ENCODE data around the gene DUSP12. TPM values are rescaled to one million over a fixed set of nuclear protein-coding genes. Genes with fewer than 3 reads are reported as not detected.

Gene DUSP12
- total and polyA plus RNA-seq, 9 of the 15 experiments (the other 6 are each of a cell fraction or from before 2014, with no cell fraction given) = 10.4 to 81.4 (median 43.6) TPM

- TF ChIP-seq KDM5B (IDR thresholded peaks at IDR 0.05; ENCODE audit: insufficient replicate concordance, low read depth, low read length) = peak; percentile 66
- TF ChIP-seq CEBPB (tag; IDR thresholded peaks at IDR 0.05) = no peak
- no peak for TF ChIP-seq RCOR1 (IDR thresholded peaks at IDR 0.05; ENCODE audit: borderline replicate concordance in 1 of 2, low read depth in 2 of 2, low read length in 2 of 2)
- TF ChIP-seq ZNF175 (CRISPR knock-in tag; IDR thresholded peaks at IDR 0.05; ENCODE audit: low read depth) = no peak
- TF ChIP-seq POLR2H (tag; IDR thresholded peaks at IDR 0.05; ENCODE audit: low read depth) = 0 out of 2 replicates have a peak, but pooled peaks have one; percentile 64
- TF ChIP-seq SMARCA4 (IDR thresholded peaks at IDR 0.05) = peak; percentile 36; the same call in 1 of the 2 replicates
- TF ChIP-seq FOXA3 (CRISPR knock-in tag; conservative IDR thresholded peaks at IDR 0.05 in 1 of 2, IDR thresholded peaks at IDR 0.05 in 1 of 2) = no peak
- no peak for TF ChIP-seq BHLHE40 (IDR thresholded peaks at IDR 0.05; ENCODE audit: low read length)
- no peak for TF ChIP-seq CCNT2 (IDR thresholded peaks at IDR 0.05; ENCODE audit: borderline replicate concordance, extremely low read depth, insufficient read length, low read depth, low read length)
- no peak for TF ChIP-seq ZNF121 (CRISPR knock-in tag; conservative IDR thresholded peaks at IDR 0.05)
- no peak for TF ChIP-seq BCLAF1 (IDR thresholded peaks at IDR 0.05; ENCODE audit: borderline replicate concordance in 1 of 2, control insufficient read depth in 1 of 2, low read depth in 2 of 2, low read length in 1 of 2)
- TF ChIP-seq NFIC (IDR thresholded peaks at IDR 0.05) = peak; percentile 22; the same call in 1 of the 2 replicates
- no peak for TF ChIP-seq RBM39 (optimal IDR thresholded peaks at IDR 0.05; ENCODE audit: low read depth, low read length)
- peak; percentile 51 for TF ChIP-seq L3MBTL2 (IDR thresholded peaks at IDR 0.05)
- TF ChIP-seq ZBTB2 (IDR thresholded peaks at IDR 0.05) = no peak
- no peak for TF ChIP-seq ZNF511 (CRISPR knock-in tag; IDR thresholded peaks at IDR 0.05)
- TF ChIP-seq ARID3A (IDR thresholded peaks at IDR 0.05; ENCODE audit: borderline replicate concordance, low read depth, low read length) = no peak
- peak; percentile 56; the same call in 1 of the 2 replicates for TF ChIP-seq NFRKB (IDR thresholded peaks at IDR 0.05; ENCODE audit: low read depth)
- TF ChIP-seq HES1 (IDR thresholded peaks at IDR 0.05; ENCODE audit: low read depth) = no peak
These were observed 22.2 kb upstream of the DUSP12 start (continued) for GRCh38 chr1:161727256-161727924.
